HG02798 (cell line): ENCODE data around the gene PRRX2.

ENCODE experiments used
- ATAC-seq: cut with Tn5 transposase; IDR thresholded peaks from one replicate; pipeline ENCODE4 v1.9.1; 2021; ENCODE audit warnings: mild to moderate bottlenecking; ENCODE audit not compliant: unreplicated experiment, poor library complexity

PRRX2 gene

DNA sequence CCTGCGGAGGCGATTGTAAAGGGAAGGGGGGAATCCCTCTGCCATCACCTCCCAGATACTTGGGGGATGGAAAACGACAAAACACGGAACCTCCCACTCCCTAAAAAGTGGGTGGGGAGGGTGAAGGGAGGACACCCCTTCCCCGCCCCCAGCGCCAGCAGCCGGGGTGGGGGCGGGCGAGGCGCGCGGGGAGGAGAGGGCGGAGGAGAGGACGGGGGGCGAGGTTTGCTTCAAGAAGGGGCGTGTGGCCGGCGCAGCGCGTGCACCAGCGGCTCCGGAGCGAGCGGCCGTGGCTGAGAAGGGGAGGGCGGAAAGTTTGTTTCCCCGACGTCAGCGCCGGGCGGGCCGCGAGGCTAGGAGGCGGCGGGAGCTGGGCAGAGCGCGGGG is at the start of gene PRRX2:
Gene PRRX2 (plus strand): TSS at position 259 of the 387 bp plus-strand sequence. CDS start 221 bp downstream, outside the sequence.
- no peak for ATAC-seq

DNA sequence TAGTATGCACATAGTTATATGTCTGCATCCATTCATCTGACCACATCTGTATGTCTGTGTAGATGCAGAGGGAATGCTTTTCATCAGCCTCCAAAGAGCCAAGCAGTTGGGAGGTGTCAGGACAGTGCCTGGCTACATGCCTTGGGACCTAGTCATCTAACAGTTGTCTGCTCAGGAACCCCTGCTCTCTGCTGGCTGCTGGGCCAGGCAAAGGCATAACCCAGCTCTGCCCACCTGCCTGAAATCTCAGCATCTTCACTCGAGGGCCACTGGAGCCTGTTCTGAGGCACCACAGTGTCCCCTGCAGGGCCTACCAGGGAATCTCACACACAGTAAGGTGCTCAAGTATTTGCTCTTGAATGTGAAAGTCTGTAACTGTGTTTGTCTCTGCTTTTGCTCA is 48.3 kb upstream of the PRRX2 start:
- ATAC-seq: no peak

DNA sequence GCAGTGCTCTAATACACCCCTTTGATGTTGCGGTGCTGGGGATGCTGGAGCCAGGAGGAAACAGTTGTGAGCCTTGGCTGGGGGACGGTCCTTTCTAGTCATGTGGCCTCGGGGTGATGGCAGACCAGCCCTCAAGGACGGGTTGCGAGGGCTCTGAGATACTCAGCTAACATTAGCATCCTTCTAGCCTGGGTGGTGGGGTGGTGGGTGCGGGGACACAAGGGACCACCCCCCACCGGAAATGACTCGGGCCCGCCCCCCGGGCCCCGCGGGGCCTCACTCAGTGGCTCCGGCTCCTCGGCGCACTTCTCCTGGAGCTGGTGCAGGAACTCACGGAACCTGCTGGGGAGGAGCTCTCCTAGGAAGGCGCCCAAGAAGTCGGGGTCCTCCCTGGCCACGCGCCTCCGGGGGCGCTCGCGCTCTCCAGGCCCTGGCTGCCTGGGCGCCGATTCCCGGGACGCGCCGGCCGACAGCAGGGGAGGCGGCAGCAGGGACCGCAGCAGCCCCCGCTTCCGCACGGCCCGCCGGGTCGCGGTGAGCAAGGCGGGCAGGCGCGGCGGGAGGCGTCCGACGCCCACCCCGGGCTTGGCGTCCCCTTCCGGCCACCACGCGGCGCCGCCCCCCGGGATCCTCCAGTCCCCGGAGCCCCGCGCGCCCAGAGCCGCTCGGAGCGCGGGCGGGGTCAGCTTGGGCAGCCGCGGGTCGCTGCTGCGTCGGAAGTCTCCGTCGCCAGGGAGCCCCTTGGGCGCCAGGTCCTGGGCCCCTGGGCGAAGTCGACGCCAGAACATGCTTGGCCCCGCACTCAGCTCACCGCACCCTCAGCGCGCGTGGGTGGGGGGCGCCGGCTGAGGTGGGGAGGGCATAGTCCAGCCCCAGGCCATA is 45.4 kb upstream of the PRRX2 start:
- ATAC-seq: no peak

DNA sequence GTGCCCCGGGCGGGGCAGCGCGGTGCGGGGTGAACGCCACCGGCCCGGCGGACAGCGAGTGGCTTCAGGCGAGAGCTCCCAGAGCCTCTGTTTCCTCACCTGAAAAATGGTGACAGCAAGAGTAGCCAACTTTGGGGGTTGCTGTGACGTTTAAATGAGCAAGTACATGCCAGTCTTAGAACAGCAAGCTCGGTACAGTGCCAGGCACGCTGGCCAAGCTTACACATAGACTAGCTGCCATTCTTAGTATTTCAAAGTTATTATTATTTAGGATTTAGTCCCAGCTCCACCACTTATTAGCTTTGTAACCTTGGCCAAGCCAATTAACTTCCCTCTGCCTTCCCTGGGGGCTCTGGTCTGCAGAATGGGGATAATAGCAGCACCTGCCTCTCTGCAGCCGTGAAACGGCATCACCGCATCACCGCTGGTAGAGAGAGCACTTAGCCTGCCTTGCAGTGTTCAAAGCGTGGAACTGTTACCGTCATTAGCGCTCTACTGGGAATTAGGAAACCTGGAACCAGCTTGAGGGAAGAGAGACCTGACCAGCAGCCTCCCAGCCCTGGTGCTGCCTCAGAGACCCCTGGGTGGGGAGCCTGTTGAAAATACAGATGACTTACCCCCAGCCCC is 44.7 kb upstream of the PRRX2 start, which contains the start of gene C9orf50:
Gene C9orf50 (minus strand): TSS at position 433 of the 627 bp plus-strand sequence. CDS start 527 bp downstream, outside the sequence.
- no peak for ATAC-seq

DNA sequence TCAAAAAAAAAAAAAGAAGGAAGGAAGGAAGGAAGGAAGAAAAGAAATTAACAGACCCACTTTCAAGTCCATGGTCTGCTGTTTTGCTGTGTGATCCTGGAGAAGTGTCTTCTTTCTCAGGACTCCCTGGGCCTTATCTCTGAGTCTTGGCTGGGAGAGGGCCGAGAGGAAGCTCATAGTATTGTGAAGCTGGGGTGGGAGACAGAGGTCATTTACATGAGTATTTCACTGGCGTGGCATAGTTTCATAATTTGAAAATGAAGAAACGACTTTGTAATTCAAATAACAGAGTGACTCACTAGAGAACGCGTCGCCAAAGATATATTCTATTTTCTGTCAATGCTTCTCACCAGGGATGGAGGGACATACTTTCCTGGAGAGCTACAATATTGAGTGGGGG is 42.1 kb upstream of the PRRX2 start:
- ATAC-seq: no peak

DNA sequence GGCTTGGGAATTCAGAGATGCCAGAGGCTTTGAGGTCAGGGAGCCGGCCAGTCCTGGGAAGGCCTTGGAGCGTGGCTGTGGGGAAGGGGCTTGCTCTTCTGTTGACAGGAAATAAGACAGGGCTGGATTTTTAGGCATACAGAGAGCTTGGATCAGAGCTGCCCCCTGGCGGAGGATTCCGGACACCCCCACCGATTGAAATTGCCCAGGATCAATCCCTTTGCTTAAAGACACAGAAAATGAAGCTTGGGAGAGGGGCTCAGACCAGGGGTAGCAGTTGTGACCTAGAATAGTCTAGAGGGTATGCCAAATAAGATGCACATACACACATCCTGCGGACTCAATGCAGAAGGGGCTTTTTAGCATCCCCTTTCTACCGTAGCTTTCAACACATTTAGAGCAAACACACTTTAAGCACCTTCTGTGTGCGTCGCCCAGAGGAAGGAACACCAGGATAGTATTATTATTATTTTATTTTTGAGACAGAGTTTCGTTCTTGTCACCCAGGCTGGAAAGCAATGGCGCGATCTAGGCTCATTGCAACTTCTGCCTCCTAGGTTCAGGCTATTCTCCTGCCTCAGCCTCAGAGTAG is 41.2 kb upstream of the PRRX2 start:
- no peak for ATAC-seq

DNA sequence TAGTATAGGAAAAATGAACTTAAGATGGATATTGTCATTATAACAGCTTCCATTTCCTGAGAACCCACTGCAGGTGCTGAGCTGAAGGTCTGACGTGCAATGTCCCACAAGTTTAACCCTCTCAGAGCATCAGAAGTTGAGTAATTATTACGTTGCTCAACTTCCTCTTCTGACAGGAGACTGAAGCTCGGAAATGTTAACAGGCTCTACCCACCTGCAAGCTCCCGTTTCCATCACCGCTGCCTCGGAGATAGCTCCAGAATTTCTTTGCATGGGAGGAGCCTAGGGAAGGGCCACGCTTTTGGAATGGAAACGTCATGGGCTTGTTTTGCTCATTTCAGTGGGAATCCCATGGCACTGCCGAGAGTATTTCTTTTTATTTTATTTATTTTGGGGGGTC is 40.5 kb upstream of the PRRX2 start:
- ATAC-seq: no peak

DNA sequence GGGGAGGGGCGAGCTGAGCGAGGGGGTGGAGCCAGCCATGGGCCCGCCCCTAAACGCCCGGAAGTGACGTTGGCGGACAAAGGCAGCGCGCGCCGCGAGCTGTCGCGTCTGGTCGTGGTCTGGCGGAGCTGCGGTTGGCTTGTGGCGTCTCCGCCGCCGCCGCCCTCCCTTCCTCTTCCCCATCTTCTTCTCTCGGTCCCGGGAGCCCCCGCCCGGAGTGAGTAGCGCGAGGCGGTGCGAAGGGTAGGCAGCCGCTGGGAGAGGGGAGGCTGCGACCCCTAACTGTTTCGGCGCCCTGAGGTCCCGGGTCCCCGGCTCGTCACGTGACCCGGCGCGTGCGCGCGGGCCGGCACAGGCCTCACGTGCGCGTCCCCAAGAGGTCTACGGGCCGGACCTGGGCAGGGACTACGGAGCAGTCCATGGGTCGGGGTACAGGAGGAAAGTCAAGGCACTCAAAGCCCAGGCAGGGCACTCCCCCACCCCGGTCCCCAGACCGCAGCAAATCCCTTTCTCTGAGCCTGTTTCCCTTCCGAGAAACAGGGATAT is 39.3 kb upstream of the PRRX2 start, which contains the start of gene NTMT1:
Gene NTMT1 (plus strand): TSS at position 85 of the 546 bp plus-strand sequence. CDS start 6,541 bp downstream, outside the sequence.
- peak; percentile 86 for ATAC-seq

DNA sequence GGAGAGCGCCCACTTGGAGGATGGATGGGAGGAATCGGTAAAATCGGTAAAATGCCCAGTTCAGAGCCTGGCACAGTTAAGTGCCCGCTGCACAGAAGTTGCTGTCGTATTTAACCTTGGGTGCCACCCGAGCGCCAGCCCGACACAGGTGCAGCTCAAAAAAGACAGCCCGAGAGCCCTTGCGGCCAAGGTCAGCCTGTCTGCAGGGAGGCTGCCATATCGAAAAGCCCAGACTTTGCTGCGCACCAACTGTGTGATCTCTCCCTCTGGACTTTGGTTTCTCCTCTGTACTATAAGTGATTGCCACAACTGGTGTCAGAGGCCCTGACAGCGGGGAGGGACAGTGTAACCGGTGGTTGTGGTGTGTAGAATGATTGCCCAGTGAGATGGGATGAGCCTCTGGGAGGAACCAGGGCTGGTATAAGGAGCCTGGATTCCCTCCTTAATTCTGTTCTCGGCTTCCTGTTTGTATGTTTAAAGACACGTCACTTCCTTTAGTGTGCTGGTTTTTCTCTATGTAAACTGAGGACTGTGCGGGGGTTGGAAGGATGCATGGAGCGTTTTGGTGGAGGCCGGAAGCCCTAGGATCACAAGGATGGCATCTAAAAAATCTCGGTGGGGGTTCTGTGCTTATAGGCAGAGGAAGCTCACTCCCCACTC is 38.7 kb upstream of the PRRX2 start:
- ATAC-seq: peak; percentile 20

DNA sequence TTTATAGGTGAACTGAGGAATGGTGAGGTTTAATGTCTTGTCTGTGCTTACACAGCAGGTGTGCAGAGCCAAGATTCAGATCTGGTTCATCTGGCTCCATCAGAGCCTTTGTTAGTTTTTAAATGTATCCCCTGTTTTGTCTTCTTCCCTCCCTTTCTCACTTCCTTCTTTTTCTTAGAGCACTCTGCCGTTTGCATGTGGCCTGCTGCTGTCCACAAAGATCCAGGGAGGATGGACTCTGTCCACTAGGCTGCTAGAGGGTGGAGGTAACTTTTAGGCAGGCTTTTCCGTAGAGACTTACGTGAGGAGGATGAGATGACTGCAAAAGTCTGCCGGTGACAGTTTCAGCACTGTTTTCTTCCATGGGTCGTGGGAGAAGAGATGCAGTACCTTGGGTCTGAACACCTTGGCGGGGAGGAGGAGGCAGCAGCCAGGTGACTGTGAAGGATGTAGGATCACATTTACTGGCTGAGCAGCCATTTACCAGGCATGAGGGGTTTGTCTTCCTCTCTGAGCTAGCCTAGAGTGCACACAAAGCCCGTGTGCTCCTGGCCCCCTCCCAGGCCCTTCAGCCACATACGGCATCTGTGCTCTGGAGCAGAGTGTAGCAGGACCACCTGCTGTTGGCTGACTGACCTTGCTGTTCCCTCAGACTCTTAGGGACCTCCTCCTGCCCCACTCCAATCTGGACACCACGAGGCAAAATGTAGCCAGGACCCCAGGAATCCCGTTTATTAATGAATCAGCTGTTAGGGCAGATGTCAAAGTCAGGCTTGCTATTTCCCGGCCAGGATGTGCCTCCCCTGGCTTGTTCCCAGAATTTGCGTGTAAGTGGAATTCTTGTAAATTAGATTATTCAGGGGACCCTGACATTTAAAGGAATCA is 37.6 kb upstream of the PRRX2 start:
- no peak for ATAC-seq

DNA sequence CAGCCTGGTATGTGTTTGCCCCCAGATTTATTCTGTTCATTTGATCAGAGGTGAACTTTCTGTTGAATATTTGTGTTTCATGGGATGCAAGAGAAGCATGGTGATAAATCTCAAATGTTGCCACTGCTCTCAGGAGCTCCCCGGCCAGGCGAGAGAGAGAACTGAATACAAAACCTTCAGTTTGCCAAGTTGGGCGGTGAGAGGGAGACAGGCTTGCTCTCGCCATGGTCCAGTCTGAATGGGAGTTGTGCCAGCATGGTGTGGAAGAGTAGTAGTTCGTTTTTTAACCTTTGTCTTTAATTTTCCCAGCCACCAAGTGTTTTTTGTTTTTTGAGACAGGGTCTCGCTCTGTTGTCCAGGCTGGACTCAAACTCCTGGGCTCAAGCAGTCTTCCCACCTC is 36.7 kb upstream of the PRRX2 start:
- no peak for ATAC-seq

DNA sequence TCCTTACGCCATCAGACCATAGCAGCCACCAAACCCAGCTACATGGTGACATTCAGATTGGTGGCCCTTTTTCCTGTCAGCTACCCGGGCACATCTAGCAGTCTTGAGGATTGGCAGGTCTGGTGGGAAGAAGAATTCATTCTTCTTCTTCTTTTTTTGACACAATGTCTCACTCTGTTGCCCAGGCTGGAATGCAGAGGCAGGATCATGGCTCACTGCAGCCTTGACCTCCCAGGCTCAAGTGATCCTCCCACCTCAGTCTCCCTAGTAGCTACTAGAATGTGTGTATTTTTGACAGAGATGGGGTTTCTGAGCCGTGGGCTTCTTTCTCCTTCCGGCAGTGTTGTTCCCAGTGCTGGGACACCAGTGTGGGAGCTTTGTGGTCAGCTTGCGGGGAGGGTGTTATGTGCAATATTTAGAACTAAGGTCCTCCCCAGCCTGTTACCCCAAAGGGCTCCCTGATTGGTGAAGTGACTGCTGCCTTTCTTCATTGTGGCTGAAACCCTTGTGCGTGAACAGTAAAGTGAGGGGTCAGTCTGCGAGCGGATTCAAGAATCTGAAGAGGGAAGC is 36.1 kb upstream of the PRRX2 start:
- ATAC-seq: no peak

DNA sequence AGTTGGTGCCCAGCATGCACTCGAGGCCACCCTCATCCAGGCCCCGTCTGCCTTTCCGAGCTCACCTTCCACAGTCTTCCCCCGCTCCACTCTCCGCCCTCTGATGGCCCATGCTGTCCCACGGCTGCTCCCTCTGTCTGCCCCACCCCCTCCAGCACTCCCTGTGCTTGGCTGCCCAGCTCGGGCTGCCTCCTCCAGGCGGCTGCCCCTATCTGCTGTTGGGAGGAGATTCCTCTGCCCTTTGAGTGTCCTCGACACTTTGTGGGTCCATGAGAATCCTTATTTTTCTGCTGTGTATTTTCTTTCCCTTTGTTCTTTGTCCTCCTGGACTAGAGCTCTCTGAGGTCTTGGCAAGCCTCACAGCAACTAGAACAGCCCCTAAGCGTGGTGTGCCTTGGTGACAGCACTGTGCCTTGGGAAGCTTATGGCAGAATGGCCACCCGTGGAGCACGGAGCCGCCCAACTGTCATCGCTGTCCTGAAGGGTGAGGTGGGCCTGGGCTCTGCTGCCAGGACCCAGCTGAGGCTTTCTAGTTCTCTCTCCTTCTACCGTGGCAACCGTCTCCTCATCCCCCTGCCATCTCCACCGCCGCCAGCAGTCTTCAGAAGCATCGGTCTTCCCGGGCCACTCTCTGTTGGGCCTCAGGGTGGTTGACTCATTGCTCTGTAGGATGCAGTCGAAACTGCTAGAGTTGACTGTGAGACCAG is 34.3 kb upstream of the PRRX2 start:
- ATAC-seq: no peak

DNA sequence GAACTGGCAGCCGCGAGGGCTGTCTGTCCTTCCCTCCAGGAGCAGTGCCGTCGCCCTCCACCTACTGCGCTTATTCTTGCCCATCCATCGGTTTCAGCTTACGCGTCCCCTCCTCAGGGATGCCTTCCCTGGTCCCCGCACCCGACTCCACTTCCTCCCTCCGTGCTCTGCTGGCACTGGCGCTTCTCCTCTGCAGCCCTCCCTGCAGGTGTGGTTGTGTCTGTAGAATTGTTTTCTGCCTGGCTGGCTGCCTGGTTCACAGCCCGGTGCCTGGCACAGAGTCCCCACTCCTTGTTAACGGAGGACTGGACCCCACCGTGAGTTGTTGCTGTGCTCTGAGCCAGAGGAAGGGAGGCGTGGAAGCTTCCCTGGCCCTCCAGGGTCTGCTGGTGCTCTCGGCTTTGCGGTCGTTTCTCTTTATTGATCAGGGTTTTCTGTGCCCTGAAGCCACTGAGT is 33.7 kb upstream of the PRRX2 start:
- no peak for ATAC-seq

DNA sequence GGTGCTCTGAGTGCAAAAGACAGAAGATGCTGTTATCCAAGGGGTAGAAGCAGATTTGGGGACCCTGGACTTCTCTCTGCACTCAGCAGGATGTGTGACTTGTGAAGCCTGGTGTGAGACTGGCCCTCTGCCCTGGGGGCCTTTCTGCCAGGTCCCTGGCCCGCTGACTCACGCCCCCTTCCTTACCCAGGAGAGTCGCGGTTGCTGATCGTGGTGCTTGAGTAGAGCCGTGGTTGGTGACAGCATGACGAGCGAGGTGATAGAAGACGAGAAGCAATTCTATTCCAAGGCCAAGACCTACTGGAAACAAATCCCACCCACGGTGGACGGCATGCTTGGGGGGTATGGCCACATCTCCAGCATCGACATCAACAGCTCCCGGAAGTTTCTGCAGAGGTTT is 33.0 kb upstream of the PRRX2 start:
- ATAC-seq: no peak

DNA sequence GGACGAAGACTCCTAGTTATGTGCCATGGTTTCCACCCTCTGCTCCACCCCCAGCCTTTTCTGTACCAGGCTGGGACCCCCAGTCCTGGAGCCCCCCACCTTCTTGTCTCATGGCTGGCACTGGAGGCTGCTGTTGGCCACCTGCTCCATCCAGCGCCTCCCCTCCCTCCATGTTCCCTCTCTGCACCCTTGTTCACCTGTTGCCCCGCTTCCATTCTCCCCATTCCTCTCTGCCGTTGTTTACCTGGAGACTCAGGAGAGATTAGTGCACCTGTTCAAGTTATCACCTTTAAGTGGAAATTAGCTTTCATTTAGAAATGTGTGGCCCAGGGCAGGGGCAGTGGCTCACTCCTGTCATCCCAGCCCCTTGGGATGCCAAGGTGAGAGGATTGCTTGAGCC is 32.2 kb upstream of the PRRX2 start:
- no peak for ATAC-seq

DNA sequence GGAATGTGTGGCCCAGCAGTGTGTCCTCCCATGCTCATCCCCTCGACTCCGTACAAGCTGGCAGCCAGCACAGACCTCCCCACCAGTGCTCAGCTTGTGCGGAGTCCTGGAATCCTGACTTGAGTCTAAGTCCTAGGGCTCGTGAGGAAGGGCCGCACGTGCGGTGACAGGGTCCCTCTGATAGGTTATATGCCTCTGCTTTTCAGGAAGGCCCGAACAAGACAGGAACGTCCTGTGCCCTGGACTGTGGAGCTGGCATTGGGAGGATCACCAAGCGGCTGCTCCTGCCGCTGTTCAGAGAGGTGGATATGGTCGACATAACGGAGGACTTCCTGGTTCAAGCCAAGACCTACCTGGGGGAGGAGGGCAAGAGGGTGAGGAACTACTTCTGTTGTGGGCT is 31.6 kb upstream of the PRRX2 start:
- ATAC-seq: no peak
